NOMO-1 treated with DMSO at 0.1 percent for 48 hours (cell line): ENCODE measurements around the gene FAU.
A peak's percentile ranks its signal among the peaks of the same experiment; 100 is the strongest.
"Not testable (repeated sequence)": the region's sequence is repeated elsewhere in the genome, so short reads cannot be mapped to it uniquely, and the experiment has no call there.

Experiments
- DNase-seq: peaks from one replicate; lab custom pipeline; 2025; ENCODE audit not compliant: unreplicated experiment; lab: John Stamatoyannopoulos, UW

The FAU gene

GRCh38 chr11:65124480-65125196 is 2.7 kb upstream of the FAU start:
- no peak for DNase-seq

- peak; percentile 17 for DNase-seq
Observed at GRCh38 chr11:65121447-65121864, 478 bp downstream of the FAU start.

GRCh38 chr11:65120831-65121230 is 1.1 kb downstream of the FAU start:
- DNase-seq: no peak

GRCh38 chr11:65119670-65119995 is 2.3 kb downstream of the FAU start:
- no peak for DNase-seq

DNA sequence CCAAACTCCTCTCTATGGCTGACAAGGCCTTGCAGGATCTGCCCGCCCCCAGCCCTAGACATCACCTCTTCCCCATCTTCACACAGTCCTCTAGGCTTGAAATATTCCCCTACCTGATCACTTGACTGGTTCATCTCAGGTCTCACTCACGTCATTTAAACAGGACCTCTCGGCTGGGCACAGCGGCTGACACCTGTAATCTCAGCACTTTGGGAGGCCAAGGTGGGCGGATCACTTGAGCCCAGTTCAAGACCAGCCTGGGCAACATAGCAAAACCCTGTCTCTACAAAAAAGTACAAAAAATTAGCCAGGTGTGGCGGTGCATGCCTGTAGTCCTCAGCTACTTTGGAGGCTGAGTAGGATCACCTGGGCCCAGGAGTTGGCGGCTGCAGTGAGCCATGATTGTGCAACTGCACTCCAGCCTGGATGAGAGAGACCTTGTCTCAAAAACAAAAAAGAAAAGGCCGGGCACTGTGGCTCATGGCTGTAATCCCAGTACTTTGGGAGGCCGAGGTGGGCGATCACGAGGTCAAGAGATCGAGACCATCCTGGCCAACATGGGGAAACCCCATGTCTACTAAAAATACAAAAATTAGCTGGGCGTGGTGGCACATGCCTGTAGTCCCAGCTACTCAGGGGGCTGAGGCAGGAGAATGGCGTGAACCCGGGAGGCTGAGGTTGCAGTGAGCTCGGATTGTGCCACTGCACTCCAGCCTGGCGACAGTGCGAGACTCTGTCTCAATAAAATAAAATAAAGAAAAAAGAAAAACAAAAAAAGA is 2.9 kb downstream of the FAU start:
- DNase-seq: not testable (repeated sequence)

DNA sequence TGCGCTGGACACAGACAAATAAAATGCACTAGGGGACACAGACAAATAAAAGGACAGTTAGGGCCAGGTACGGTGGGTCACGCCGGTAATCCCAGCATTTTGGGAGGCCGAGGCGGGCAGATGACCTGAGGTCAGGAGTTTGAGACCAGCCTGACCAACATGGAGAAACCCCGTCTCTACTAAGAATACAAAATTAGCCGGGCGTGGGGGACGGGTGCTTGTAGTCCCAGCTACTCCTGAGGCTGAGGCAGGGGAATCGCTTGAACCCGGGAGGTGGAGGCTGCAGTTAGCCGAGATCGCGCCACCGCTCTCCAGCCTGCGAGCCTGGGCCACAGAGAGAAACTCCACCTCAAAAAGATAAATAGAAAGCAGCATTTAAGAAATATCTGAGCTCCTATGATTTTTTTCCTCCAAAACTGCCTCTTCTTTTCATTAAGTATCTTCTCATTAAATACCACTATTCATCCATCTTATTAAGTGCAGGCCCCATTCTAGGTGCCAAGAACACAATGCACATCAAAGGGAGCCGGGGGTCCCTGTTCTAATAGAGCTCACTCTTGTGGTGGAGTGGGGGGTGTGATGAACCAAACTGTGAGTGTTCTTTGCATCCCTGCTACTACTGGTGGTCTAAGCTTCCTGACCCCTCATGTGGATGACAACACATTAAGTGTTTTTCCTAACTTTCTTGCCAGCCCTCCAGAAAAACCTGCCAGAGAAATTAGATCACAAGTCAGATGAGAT is 3.7 kb downstream of the FAU start:
- DNase-seq: no peak

DNA sequence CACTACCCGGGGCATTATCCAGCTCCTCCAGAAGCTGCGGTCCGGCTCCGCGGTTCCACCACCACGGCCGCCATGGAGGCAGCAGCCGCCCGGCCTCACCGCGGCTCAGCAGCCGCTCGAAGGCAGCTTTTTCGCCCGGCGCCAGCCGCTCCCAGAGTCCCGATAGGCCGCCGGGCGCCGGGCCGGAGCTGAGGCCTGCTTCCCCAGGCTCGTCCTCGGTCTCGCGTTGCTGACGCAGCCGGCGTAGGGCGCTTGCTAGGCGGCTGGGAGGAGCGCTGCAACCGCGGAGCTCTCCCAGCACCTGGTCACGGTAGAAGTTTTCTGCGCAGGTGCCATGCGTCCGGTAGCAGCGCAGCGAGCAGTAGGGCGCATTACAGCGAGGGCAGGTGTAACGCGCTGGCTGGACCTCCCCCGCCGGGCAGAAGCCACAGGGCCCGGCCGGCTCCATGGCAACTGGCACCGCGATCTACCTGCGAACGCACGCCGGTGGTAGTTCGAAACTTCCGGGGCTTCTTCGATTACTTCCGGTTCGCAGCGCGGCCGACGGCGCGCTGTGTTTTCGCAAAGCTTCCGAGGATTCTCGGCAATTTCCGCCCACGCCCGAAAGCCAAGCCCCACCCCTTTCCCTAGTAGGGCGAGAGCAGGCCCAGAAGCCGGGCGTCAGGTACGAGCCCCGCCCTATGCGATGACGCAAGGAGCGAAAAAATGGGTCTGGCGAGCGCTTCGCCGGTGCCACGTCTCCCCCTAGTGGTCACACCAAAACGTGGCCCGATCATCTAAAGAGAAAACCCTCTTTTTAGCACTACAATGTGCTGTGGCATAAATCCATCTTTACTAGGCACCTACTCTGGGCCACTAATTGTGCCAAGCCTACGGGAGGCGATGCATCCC is 4.5 kb downstream of the FAU start, which contains the start of gene ZNHIT2:
Gene ZNHIT2, minus strand, starts transcription at position 496 of the 891 bp plus-strand sequence. Its CDS starts 48 bp downstream, at position 448.
- DNase-seq: peak; percentile 96

DNA sequence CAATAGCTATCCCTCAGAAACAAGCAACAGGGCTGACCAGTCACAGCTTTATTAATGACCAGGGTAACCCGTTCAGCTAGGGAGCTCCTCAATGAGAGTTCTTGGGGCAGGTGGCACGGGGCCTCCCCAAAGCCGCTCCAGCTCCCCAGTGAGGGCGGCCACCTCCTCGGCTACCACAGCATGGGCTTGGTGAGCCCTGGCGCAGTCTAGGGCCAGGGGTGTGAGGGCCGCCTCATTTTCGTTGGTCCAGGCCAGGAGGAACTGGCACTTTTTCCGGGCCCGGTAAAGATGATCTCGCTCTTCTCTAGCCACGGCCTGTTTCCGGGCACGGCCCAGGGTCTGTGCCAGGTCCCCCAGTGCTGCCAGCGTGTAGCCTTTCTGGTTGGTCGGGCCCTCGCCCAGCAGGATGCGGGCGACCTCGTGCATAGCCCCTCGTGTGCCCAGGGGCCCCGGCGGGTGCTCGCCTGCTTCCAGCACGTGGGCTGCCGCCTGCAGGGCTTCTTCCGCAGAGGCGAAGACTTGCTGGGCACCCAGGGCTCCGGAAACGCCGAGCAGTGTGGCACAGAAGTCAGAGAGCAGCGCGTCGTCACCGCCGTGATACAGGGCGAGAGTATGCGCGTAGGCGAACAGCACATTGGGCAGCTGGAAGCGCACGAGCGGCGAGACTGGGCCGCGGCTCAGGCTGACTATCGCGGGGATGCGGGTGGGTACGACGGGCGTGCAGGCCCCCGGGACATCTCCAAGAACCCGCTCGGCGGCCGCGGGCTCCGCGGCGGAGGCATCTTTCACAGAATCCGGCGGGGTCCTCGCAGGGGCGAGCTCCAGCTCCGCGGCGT is 5.3 kb downstream of the FAU start:
- DNase-seq: no peak

DNA sequence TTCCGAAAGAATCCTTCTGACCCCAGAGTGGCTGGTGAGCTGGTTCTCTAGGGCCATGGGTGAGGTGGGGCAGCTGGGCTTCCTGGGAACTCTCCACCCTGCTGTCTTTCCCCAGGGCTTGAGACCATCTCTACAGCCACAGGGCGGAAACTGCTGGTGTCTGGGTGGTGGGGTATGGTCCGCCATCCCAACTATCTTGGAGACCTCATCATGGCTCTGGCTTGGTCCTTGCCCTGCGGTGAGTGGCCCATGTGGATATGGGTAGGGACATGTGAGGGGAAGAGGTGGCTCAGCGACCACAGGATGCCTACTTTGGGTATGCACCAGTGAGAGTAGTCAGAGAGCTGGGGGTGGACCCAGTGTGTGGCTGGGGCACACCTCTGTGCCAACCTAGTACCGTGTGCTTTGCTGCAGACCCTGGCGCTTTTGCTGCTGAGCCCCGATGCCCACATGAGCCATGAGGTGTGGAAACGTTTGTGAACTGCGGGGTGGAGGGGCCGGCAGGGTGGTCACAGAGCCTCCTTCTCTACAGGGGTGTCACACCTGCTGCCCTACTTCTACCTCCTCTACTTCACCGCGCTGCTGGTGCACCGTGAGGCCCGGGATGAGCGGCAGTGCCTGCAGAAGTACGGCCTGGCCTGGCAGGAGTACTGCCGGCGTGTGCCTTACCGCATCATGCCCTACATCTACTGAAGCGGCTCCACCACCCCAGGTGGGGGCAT is 6.4 kb downstream of the FAU start:
- no peak for DNase-seq

GRCh38 chr11:65114538-65115171 is 7.3 kb downstream of the FAU start:
- DNase-seq: no peak

- DNase-seq: no peak
Observed at GRCh38 chr11:65113839-65114238, 8.1 kb downstream of the FAU start.

- no peak for DNase-seq
Observed at GRCh38 chr11:65113361-65113756, 8.6 kb downstream of the FAU start.

GRCh38 chr11:65112546-65113360 is 9.2 kb downstream of the FAU start:
- peak; percentile 51 for DNase-seq

- DNase-seq: peak; percentile 89
Observed at GRCh38 chr11:65111744-65112545, 10.0 kb downstream of the FAU start, which contains the start of gene TM7SF2. Gene TM7SF2 (plus strand): TSS chr11:65111872. CDS start chr11:65112016, 144 bp downstream.

- DNase-seq: no peak
Observed at GRCh38 chr11:65111159-65111743, 10.7 kb downstream of the FAU start.

DNA sequence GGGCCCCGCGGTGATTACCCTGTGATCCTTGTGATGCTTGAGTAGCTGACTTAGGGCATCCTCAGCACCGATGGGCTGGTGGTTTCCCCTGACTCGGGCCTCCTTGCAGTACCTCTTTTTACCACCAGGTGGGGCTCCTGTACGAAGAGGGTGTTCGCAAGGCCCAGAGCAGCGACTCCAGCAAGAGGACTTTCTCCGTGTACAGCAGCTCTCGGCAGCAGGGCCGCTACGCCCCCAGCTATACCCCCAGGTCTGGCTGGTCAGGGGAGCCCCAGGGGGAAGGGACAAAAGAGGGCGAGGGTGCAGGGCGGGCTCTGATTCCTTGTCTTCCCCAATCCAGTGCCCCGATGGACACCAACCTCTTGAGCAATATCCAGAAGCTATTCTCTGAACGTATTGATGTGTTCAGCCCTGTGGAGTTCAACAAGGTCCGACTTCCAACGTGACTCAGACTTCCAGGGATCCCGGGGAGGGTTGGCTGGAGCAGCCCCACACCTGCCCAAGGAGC is 11.5 kb downstream of the FAU start:
- peak; percentile 67 for DNase-seq
